ENCODE results near the gene FAM161B. TPM values are rescaled to one million over a fixed set of nuclear protein-coding genes. Genes with fewer than 3 reads are reported as not detected.

The FAM161B gene
- total and polyA plus RNA-seq, 2 of the 8 experiments (the other 6 are each of a cell fraction or from before 2014, with no cell fraction given): 0.14 to 0.32 TPM

DNA sequence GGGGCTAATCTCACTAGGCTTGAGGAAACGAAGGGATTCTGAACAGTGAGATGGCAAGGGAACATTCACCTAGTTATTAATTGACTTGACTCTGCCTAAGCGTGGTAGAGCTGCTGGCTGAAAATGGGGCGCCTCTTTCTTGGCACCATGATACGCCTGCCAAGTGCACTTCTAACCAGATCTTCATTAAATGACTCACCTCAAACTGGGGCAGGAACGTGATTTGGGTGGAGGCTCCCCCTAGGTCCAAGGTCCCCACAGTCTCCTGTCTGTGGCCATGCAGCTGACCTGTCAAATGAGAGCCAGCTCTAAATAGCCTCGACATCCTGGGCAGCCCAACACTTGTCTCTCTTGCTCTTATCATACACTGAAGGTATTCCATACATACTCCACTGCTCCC, 26.2 kb upstream of the FAM161B start (continued):
- no peak for TF ChIP-seq EZH2 (IDR thresholded peaks at IDR 0.05; ENCODE audit: low read depth, low read length, severe bottlenecking)
- no peak for TF ChIP-seq SP2 (IDR thresholded peaks at IDR 0.05; ENCODE audit: low read length)
- TF ChIP-seq NRF1 (IDR thresholded peaks at IDR 0.05; ENCODE audit: low read depth, low read length): no peak
- TF ChIP-seq FOSL1 (IDR thresholded peaks at IDR 0.05; ENCODE audit: insufficient read depth, low read depth, low read length): no peak
- no peak for TF ChIP-seq E2F6 (IDR thresholded peaks at IDR 0.05)
- no peak for TF ChIP-seq RNF2 (IDR thresholded peaks at IDR 0.05; ENCODE audit: borderline replicate concordance, low read depth, low read length, missing control alignments, poor library complexity, severe bottlenecking)
- no peak for TF ChIP-seq SIRT6 (IDR thresholded peaks at IDR 0.05; ENCODE audit: low read length)
